ENCODE results near the gene LPIN1.

The LPIN1 gene

DNA sequence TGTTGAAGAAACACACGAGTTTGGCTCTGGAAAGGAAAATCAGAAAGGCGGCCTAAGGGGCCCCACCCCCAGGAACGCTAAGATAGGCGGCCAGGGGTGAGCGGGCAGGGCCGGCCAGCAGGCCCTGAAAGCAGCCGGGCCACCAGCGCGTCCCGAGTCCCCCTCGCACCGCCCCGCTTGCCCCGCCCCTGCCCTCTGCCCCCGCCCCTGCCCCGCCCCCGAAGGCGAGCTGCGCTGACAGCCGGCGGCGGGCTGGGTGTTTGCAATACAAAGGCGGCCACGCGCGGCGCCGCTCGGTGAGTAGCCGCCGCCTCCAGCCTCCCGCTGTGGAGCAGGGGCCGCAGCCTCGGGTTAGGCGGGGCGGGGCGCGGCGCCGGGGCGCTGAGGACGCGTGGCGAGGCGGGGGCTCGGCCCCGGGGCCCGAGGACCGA lies at the start of gene LPIN1:
LPIN1 (plus strand) TSS at position 257 of the 431 bp plus-strand sequence. CDS start 18,910 bp downstream, outside the sequence.
- no peak for FAIRE-seq
- DNase-seq (ENCODE audit: low spot score), result peak; percentile 97

DNA sequence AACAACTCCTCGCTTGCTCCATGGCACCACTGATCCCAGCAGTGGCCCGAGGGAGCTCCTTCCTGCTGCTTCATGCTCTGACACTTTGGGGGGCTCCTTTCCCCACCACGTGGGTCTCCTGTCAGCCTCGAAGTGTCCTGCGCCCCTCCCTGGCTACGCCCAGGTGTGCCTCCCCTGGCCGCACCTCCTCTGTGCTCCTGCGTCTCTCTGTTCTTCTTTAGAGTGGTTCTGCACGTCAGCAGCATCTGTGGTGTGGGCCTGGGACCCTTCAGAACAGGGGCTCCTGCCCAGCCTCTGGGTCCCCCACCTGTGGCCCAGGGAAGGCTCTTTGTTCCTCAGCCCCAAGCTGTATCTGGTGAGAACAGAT lies 49.7 kb upstream of the LPIN1 start:
- DNase-seq (ENCODE audit: low spot score) (no peak), FAIRE-seq (no peak)

DNA sequence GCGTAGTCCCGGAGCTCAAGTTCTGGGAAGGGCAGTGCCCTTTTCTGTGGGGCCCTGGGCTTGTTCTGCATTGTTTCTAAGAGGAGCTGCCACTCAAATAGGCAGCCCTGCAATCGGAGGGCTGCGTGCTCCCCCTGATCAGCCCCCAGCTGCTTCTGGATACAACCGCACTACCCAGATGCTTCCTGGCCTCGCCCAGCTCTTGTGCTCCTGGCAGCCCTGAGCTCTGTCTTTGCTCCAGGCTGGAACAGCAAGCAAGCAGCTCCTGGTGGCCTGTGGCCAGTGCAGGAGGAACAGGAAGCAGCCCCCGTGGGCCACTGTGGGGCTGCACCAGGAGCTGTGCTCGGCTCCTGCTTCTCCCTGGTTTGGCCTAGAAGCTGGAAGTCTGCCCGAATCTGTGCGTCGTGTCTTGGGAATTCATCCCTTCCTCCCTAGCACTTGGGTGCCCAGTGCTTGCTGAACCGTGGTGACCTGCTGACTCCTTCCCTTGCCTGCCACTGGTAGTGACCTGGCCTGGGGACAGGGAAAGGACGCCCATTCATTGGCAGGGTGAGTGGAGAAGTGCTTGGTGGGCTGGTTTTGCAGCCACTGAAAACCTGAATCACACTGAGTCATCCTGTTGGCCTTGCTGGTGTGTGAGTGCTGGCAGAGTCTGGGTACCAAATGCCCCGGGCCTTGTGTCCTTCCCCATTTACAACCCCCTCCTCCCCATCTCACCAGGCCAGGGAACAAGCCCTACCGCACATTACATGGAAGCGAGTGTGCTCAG lies 49.1 kb upstream of the LPIN1 start:
- FAIRE-seq (no peak), DNase-seq (ENCODE audit: low spot score) (peak; percentile 70)

GRCh38 chr2:11698009-11698922 lies 48.2 kb upstream of the LPIN1 start:
- DNase-seq (ENCODE audit: low spot score), result no peak
- no peak for FAIRE-seq

- FAIRE-seq, result no peak
- no peak for DNase-seq (ENCODE audit: low spot score)
These were observed 46.5 kb upstream of the LPIN1 start for GRCh38 chr2:11699686-11700670.

- FAIRE-seq, result no peak
- DNase-seq (ENCODE audit: low spot score), result no peak
These were observed 45.2 kb upstream of the LPIN1 start for GRCh38 chr2:11701206-11701605.

DNA sequence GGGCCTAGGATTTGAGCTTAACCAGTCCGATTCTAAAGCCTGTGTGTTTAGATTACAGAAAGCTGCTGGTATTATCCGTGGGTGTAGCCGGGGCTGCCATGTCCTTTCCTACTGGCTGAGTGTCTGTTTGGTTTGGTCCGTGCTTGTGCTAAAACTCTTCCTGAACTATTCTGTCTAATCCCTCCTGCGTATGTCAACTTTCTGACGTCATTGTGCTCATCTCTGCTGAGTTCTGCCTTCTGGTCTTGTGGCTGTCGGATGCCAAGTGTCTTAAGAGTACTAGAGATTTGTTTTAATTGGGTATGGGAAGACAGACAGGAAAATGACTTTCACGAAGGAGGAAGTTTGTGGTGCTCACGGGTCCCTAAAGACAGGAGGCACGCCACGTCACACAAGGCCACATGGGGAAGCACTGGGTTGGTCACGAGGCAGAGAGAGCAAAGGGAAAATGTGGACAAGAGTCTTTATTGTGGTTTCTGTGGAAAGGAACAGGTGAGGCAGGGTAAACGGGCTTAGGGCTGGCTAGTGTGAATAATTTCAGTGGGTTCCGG lies 44.6 kb upstream of the LPIN1 start:
- FAIRE-seq (no peak), DNase-seq (ENCODE audit: low spot score) (no peak)

- DNase-seq (ENCODE audit: low spot score) (no peak), FAIRE-seq (no peak)
These were observed 43.5 kb upstream of the LPIN1 start for GRCh38 chr2:11702946-11703345.

GRCh38 chr2:11703700-11704099 lies 42.7 kb upstream of the LPIN1 start:
- FAIRE-seq (no peak), DNase-seq (ENCODE audit: low spot score) (no peak)

DNA sequence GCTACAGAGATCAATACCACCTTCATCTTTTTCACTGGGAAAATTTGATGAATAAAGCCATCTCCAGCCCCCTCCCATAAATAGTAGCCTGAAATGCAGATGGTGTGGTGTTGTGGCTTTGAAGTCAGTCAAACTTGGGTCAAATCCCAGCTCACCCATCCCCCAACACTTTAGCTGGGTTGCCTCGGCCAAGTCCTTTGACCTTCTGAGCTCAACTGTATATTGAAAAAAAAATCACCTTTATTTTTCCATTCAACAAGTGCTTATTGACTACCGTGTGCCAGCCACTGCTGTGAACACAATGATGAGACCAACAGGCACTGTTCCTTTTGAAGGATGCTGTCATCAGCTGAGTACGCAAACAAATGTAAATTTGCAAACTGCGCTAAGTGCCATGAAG lies 41.4 kb upstream of the LPIN1 start:
- FAIRE-seq (no peak), DNase-seq (ENCODE audit: low spot score) (no peak)

DNA sequence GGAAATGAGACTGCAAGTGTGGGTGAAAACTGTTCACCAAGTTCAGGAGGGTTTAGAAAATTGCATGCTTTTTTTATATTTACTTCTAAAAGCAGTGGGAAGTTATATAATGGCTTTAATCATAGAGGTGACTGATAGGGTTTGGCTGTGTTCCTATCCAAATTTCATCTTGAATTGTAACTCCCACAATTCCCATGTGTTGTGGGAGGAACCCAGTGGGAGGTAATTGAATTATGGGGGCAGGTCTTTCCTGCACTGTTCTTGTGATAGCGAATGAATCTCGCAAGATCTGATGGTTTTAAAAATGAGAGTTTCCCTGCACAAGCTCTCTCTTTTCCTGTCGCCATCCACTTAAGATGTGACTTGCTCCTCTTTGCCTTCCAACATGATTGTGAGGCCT lies 40.7 kb upstream of the LPIN1 start:
- FAIRE-seq, result no peak
- DNase-seq (ENCODE audit: low spot score), result no peak

DNA sequence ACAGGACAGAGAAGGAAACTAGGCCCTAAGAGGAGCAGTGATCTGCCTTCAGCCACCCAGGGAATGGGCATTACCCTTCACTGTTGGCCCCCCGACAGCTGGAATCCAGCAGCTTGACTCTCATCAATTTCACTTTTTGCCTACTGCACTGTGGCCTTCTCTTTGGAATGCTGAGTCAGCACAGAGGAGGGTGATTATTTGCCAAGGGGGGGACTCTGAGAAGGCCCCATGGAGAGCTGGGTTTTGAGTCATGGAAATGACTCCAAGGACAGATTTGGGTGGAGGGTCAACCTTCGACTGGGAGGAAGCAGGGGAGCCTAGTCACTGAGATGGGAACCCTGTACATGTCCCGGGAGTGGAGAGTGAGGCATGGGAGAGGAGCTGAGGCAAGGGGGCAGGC lies 38.3 kb upstream of the LPIN1 start:
- DNase-seq (ENCODE audit: low spot score) (no peak), FAIRE-seq (no peak)

- DNase-seq (ENCODE audit: low spot score), result no peak
- FAIRE-seq, result no peak
These were observed 37.1 kb upstream of the LPIN1 start for GRCh38 chr2:11709293-11709692.

DNA sequence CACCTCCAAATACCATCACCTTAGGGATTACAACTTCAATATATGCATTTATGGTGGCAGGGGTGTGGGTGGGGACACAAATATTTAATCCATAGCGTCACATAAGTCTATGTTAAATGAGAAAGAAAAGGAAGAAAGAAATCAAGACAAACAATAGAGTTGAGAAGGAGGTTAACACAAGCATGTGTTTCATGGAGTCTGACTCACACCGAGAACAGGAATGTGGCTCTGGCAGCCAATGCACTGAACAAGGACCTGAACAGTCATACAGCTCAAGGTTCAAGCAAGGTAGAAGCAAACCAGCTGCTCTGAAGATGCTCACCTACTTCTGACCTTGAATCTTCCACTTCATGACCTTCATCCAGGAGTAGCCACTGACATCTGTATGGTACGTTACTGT lies 36.2 kb upstream of the LPIN1 start:
- FAIRE-seq (peak; percentile 74), DNase-seq (ENCODE audit: low spot score) (peak; percentile 84)

DNA sequence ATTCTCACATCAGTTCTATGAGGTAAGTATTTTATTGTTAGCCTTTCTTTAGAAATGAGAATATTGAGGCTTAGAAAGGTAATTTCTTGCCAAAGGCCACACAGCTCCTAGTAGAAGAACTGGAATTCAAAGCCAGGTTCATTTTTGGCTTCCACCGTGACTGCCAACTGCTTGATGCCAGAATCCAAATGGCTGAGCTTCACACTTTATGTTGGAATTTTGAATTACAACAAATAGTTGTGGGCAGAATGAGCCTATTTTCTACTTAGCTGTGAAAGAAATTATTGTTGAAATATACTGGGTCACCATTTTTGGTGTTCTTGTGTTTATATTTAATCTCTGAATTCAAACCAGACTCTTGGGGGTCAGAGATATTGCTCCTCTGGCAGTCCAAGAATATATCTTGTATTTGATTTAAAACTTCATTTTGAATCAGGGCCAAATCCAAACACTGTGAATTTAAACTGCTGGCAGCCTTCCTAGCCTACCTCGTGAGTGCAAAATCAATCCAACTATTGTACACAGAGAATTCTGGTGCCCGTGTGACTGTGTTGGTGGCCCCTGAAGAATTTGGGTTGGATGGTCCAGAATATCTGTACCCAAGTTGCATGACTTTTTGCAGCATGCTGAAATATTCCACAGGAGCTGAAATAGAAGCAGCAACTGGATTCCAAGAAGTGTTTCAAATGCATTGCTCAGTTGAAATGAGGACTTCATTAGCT lies 35.6 kb upstream of the LPIN1 start:
- no peak for FAIRE-seq
- no peak for DNase-seq (ENCODE audit: low spot score)

GRCh38 chr2:11711354-11711716 lies 35.1 kb upstream of the LPIN1 start:
- FAIRE-seq (no peak), DNase-seq (ENCODE audit: low spot score) (no peak)

- DNase-seq (ENCODE audit: low spot score) (no peak), FAIRE-seq (no peak)
These were observed 34.7 kb upstream of the LPIN1 start for GRCh38 chr2:11711751-11712150.

- DNase-seq (ENCODE audit: low spot score), result no peak
- FAIRE-seq, result no peak
These were observed 33.6 kb upstream of the LPIN1 start for GRCh38 chr2:11712866-11713265.

DNA sequence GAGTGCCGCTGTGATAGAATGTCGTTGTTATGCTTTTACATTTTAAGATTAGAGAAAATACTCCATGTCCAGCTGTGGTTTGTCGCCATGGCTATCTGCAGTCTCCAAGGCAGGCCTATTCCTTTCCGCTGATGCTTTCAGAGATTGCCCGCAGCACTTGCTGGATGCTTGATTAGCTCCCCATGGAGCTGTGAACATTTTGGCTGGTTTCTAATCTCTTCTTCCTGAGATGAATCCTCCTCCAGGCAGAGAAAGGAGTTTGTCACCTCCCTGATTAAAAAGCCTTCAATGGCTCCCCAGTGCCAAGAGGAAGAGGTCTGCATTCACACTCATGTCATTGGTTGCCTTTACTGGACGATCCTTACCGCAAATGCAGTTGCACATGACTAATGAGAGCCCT lies 32.6 kb upstream of the LPIN1 start:
- no peak for DNase-seq (ENCODE audit: low spot score)
- no peak for FAIRE-seq

- no peak for FAIRE-seq
- DNase-seq (ENCODE audit: low spot score), result no peak
These were observed 30.3 kb upstream of the LPIN1 start for GRCh38 chr2:11715987-11716652.
